ENCODE results near the gene EPB41L1.

Gene EPB41L1

DNA sequence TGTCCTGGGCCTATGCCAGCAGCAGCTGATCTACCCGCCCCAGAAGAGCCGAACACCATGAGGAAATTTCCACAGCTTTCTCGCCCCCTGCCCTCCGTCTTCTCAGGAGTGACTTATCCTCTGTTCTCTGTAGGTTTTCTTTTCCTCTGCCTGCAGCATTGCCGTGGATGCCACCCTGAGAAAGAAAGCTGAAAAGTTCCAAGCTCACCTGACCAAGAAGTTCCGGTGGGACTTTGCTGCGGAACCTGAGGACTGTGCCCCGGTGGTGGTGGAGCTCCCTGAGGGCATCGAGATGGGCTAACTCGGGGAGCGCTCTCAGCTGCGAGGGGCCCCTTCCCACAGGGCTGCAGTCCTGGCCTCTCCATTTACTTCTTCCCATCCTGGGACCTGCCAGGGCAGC lies 100.9 kb downstream of the EPB41L1 start:
- FAIRE-seq (no peak), DNase-seq (ENCODE audit: low spot score) (no peak)

GRCh38 chr20:36259177-36260061 lies 104.9 kb downstream of the EPB41L1 start:
- DNase-seq (ENCODE audit: low spot score) (no peak), FAIRE-seq (no peak)

DNA sequence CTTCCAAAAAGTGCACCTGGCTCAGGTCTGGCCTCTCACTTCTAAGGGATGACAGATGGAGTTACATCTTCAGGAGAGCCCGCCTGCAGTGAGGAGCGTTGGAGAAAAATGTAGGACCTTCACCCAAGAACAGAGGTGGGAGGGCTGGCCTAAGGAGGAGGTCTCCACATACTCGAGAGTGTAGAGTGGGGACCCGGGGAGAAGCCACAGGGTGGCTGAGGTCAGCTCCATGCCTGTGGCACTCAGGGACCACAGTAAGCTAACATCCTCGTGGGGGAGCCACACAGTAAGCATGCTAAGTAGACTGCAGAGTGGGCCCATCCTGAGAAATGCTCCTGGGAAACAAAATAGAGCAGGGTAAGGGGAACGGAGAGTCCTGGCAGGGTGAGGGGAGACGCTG lies 105.8 kb downstream of the EPB41L1 start:
- DNase-seq (ENCODE audit: low spot score), result no peak
- FAIRE-seq, result no peak

DNA sequence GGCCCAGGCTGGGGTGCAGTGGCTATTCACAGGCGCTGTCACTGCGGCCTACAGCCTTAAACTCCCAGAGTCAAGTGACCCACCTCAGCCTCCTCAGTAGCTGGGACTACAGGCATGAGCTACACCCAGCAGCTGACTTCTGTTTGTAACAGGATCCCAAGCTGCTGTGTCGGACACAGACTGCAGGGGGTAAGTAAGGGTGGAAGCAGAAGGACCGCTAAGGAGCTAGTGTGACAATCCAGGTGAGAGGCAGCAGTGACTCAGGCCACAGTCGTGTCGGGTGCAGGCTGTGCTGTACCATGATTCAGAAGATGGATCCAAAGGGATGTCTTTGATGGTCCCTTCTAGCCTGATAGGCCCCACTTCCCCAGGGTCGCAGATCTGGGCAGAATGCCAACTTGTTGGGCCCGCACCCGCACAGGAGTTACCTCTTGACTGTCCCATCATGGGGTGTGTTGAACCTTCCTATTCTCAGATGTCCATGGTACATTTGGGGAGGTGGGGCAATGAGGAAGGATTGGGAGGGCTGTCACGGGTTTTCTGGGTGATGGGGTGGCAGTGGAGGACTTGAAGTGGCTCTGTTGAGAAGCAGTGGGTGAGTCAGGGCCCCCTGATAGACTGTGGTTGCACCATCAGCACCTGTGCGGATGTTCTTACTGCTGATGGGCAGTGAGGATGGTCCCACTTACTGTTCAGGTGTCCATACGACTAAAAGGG lies 107.0 kb downstream of the EPB41L1 start:
- DNase-seq (ENCODE audit: low spot score) (no peak), FAIRE-seq (no peak)

DNA sequence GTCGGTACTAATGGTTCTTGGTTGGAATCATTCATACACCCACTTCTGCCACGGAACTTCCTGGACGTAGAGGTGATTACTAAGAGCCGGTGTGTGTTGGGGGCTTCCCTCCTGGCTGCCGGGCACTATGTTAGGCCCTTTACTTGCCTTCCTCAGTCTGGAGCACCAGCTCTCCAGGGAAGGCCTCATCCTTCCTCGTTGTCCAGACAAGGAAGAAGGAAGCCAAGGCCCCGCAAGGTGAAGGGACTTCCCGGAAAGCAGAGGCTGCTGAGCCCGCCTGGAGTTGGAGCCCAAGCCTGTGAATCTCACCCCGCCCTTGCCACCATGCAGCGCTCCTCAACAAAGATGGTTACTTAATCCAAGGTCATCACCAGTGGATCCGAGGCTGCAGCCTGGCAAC lies 107.9 kb downstream of the EPB41L1 start:
- no peak for FAIRE-seq
- DNase-seq (ENCODE audit: low spot score), result no peak

- no peak for DNase-seq (ENCODE audit: low spot score)
- no peak for FAIRE-seq
These were observed 110.1 kb downstream of the EPB41L1 start for GRCh38 chr20:36264426-36265246.

DNA sequence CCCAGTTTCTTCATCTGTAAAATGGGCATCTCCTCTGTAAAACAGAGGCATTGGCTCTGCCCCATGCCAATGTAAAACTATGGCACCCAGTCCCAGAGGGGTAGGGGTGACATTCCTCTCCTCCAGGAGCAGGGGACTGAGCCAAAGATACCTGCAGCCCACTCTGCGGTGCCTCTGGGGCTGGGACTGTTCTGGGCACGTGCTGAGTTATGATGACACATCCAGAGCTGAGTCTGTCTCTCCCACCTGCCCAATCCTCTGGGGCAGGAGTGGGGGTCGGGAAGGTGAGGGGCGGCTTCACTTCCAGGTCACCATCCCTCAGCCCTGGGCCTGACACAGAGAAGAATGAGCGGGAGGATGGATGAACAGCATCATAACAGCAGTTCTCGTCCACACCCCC lies 111.6 kb downstream of the EPB41L1 start:
- DNase-seq (ENCODE audit: low spot score) (no peak), FAIRE-seq (no peak)

GRCh38 chr20:36267605-36268381 lies 113.3 kb downstream of the EPB41L1 start:
- no peak for FAIRE-seq

GRCh38 chr20:36268440-36269342 lies 114.2 kb downstream of the EPB41L1 start:
- DNase-seq (ENCODE audit: low spot score), result no peak
- no peak for FAIRE-seq

More at GRCh38 chr20:36267605-36268381, 113.3 kb downstream of the EPB41L1 start:
- DNase-seq (ENCODE audit: low spot score), result no peak

GRCh38 chr20:36269507-36269906 lies 115.0 kb downstream of the EPB41L1 start:
- FAIRE-seq, result no peak
- no peak for DNase-seq (ENCODE audit: low spot score)

DNA sequence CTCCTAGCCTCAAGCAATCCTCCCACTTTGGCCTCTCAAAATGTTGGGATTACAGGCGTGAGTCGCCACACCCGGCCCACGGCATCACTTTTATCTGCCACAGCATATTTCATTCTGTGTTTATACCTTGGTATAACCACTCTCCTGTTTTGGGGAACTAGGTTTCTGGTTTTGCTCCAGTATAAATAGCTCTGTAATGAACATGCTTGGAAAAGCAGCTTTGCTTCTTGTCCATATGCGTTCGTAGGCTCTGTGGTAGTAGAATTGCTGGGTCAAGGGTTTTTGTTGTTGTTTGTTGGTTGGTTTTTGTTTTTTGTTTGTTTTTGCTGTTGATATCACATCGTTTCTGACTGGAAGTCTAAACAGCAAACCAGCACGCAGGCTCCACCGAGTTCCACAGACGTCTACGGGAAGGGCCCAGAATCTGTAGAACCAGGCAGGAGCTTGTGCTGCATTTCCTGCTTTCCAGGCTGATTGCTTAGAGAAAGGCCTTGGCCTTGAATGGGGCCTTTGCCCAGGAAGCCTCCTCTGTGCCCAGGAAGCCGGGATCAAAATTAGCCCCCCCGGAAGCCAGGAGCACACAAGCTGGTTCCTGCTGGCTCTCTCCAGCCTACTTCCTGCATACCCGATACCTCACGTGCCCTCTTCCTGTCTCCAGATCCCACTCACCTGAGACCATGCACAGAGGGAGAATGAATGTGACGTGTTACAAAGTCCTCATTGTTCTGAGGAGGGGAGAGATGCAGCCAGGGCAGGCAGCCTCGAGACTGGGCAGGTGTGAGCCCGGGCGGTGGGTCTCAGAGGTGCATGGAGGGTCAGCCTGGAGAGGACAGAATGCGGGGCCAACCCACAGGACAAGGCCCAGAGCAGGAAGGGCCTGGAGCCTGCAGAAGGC lies 116.5 kb downstream of the EPB41L1 start:
- FAIRE-seq (no peak), DNase-seq (ENCODE audit: low spot score) (no peak)

- FAIRE-seq (no peak), DNase-seq (ENCODE audit: low spot score) (no peak)
These were observed 117.4 kb downstream of the EPB41L1 start for GRCh38 chr20:36271639-36272546.

GRCh38 chr20:36272547-36273220 lies 118.1 kb downstream of the EPB41L1 start:
- FAIRE-seq (no peak), DNase-seq (ENCODE audit: low spot score) (no peak)

DNA sequence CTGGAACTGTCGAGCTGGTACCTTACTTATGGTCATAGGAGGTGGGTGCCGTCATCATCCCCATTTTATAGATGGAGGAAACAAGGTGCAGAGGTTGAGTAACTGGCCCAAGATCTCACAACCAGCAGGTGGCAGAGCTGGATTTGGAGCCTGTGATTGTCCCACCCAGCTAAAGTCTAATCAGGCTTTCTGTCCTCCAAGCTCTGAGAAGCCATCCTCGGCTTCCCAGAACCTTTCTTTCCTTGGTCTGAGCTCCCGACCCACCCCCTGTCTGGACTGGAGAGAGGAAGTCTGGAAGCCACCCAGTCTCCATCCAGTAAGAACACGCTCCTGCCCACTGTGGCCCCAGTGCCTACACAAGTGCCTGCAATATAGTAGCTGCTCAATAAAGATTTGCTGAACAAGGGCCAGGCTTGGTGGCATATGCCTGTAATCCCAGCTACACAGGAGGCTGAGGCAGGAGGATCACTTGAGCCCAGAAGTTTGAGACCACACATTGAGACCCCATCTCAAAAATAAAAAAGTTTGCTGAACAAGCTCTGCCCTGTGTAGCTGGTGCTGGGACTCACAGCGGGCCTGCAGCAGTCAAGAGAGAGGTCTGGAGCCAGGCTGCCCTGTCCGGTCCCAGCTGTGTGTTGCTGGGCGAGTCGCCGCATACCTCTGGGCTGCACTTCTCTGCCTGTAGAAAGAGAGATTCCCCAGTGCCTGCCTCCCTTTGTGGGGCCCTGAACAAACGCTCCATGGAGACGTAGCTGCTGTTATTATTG lies 119.1 kb downstream of the EPB41L1 start:
- DNase-seq (ENCODE audit: low spot score), result peak; percentile 55
- no peak for FAIRE-seq

GRCh38 chr20:36274181-36274841 lies 119.8 kb downstream of the EPB41L1 start:
- FAIRE-seq, result no peak

DNA sequence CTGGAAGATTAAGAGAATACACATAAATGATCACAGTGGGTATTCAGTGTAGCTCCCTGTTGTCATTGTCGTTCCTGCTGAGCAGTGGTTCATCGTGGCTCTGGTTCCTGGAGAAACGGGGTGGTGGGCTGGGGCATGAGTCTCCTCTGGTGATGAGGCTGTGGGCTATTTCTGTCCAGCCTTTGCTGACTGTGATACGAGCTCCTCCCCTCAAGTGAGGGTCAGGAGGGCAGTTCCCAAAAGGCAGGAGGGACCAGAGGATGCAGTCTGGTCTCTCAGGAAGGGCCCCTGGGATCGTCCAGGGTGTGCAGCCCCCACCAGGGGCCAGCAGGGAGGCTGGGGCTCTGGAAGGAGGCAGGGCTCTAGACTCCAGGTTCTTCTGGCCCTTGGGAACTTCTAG lies 120.5 kb downstream of the EPB41L1 start:
- DNase-seq (ENCODE audit: low spot score) (no peak), FAIRE-seq (no peak)

More at GRCh38 chr20:36274181-36274841, 119.8 kb downstream of the EPB41L1 start:
- no peak for DNase-seq (ENCODE audit: low spot score)
